WTC11 (cell line): ENCODE measurements around the gene SMARCB1. TPM values are rescaled to one million over a fixed set of nuclear protein-coding genes. Genes with fewer than 3 reads are reported as not detected.

Source experiments
- ATAC-seq: fragments of 200-7000 bp; cut with Tn5 transposase; 2 replicates; pipeline ENCODE4 v1.10.0; 2021; ENCODE audit warnings: mild to moderate bottlenecking, moderate library complexity
- CTCF ChIA-PET: fragments of 300-600 bp; sonication (Branson Sonifier 250); formaldehyde crosslinking; loops from one replicate; lab custom pipeline; 2021; ENCODE audit warnings: antibody characterized with exemption; lab: Charles Lee
- POLR2A ChIA-PET: fragments of 350-600 bp; sonication (Branson Sonifier 250); formaldehyde crosslinking; loops from one replicate; lab custom pipeline; 2021; ENCODE audit warnings: antibody characterized with exemption; lab: Charles Lee
- DNase-seq: peaks from one replicate; pipeline ENCODE4 v3.0.0; 2021; ENCODE audit warnings: low spot score
- H3K27ac Mint-ChIP-seq: 2 replicates; pipeline ENCODE4 v1.8.0; 2021; ENCODE audit warnings: mixed read lengths
- H3K27me3 Mint-ChIP-seq: 2 replicates; pipeline ENCODE4 v1.8.0; 2021; ENCODE audit warnings: low read depth, mild to moderate bottlenecking, moderate library complexity, mixed read lengths
- H3K36me3 Mint-ChIP-seq: 2 replicates; pipeline ENCODE4 v1.8.0; 2021; ENCODE audit warnings: mixed read lengths
- H3K4me1 Mint-ChIP-seq: 2 replicates; pipeline ENCODE4 v1.8.0; 2022; ENCODE audit warnings: mixed read lengths
- H3K4me3 Mint-ChIP-seq: 2 replicates; pipeline ENCODE4 v1.8.0; 2021; ENCODE audit warnings: mild to moderate bottlenecking, moderate library complexity, mixed read lengths
- H3K9me3 Mint-ChIP-seq: 2 replicates; pipeline ENCODE4 v1.8.0; 2021; ENCODE audit warnings: mixed read lengths
- AR ChIP-seq: fragments of 250-450 bp; sonication (Bioruptor Pico); IDR thresholded peaks from 2 replicates; pipeline ENCODE4 v1.9.0; 2021; ENCODE audit warnings: mild to moderate bottlenecking
- ATF1 ChIP-seq: sonication (generic); formaldehyde crosslinking; IDR thresholded peaks from 2 replicates; pipeline ENCODE4 v1.8.1; 2023; ENCODE audit warnings: mild to moderate bottlenecking, moderate library complexity, missing genetic modification reagents
- ETV6 ChIP-seq: sonication (generic); formaldehyde crosslinking; IDR thresholded peaks from 2 replicates; pipeline ENCODE4 v1.8.1; 2022; ENCODE audit warnings: mild to moderate bottlenecking, missing genetic modification reagents
- FOXJ3 ChIP-seq: sonication (generic); formaldehyde crosslinking; IDR thresholded peaks from 2 replicates; pipeline ENCODE4 v1.9.0; 2021; ENCODE audit warnings: missing genetic modification reagents, mild to moderate bottlenecking, borderline replicate concordance
- HMGA2 ChIP-seq: fragments of 250-450 bp; sonication (Bioruptor Pico); IDR thresholded peaks from 2 replicates; pipeline ENCODE4 v1.4.0; 2021; ENCODE audit warnings: mild to moderate bottlenecking, moderate library complexity
- KAT7 ChIP-seq: sonication (generic); formaldehyde crosslinking; IDR thresholded peaks from 2 replicates; pipeline ENCODE4 v1.8.1; 2023; ENCODE audit warnings: missing genetic modification reagents, mild to moderate bottlenecking, borderline replicate concordance
- MXD4 ChIP-seq: fragments of 250-450 bp; sonication (Bioruptor Pico); IDR thresholded peaks from 2 replicates; pipeline ENCODE4 v1.8.0; 2021; ENCODE audit warnings: mild to moderate bottlenecking, moderate library complexity, borderline replicate concordance
- NFE2L1 ChIP-seq: sonication (generic); formaldehyde crosslinking; IDR thresholded peaks from 2 replicates; pipeline ENCODE4 v1.8.1; 2023; ENCODE audit warnings: missing genetic modification reagents
- NR1H2 ChIP-seq: sonication (generic); formaldehyde crosslinking; IDR thresholded peaks from 2 replicates; pipeline ENCODE4 v1.9.0; 2021; ENCODE audit warnings: mild to moderate bottlenecking, moderate library complexity, missing genetic modification reagents
- OVOL2 ChIP-seq: fragments of 250-450 bp; sonication (Bioruptor Pico); IDR thresholded peaks from 2 replicates; pipeline ENCODE4 v1.9.0; 2021; ENCODE audit warnings: mild to moderate bottlenecking, borderline replicate concordance
- PRRX2 ChIP-seq: fragments of 250-450 bp; sonication (Bioruptor Pico); IDR thresholded peaks from 2 replicates; pipeline ENCODE4 v1.8.0; 2021; ENCODE audit warnings: mild to moderate bottlenecking
- SOX15 ChIP-seq: fragments of 250-450 bp; sonication (Bioruptor Pico); IDR thresholded peaks from 2 replicates; pipeline ENCODE4 v1.9.0; 2021; ENCODE audit warnings: mild to moderate bottlenecking
- USF2 ChIP-seq: sonication (generic); formaldehyde crosslinking; IDR thresholded peaks from 2 replicates; pipeline ENCODE4 v1.8.1; 2023; ENCODE audit warnings: mild to moderate bottlenecking, missing genetic modification reagents, moderate library complexity
- ZNF138 ChIP-seq: sonication (generic); formaldehyde crosslinking; conservative IDR thresholded peaks from 2 replicates; pipeline ENCODE4 v1.8.1; 2022; ENCODE audit warnings: mild to moderate bottlenecking, moderate library complexity, missing genetic modification reagents
- ZNF263 ChIP-seq: sonication (generic); formaldehyde crosslinking; IDR thresholded peaks from 2 replicates; pipeline ENCODE4 v1.8.1; 2022; ENCODE audit warnings: low read depth, mild to moderate bottlenecking, moderate library complexity, missing genetic modification reagents
- ZNF281 ChIP-seq: sonication (generic); formaldehyde crosslinking; IDR thresholded peaks from 2 replicates; pipeline ENCODE4 v1.8.0; 2023; ENCODE audit warnings: mild to moderate bottlenecking, missing genetic modification reagents
- ZNF423 ChIP-seq: fragments of 250-450 bp; sonication (Bioruptor Pico); IDR thresholded peaks from 2 replicates; pipeline ENCODE4 v2.1.2; 2022; ENCODE audit warnings: mild to moderate bottlenecking, moderate library complexity
- total RNA-seq: library from RNA; stranded (reverse); gene quantifications from 3 replicates; pipeline ENCODE4 v1.2.3, GENCODE V29; 2021
- TF ChIP-seq, protein P1 (sequence below): fragments of 250-450 bp; sonication (Bioruptor Pico); conservative IDR thresholded peaks from 2 replicates; pipeline ENCODE4 v1.9.0; 2021; ENCODE audit warnings: mild to moderate bottlenecking
- TF ChIP-seq, protein P2 (sequence below): sonication (generic); formaldehyde crosslinking; IDR thresholded peaks from 2 replicates; pipeline ENCODE4 v1.8.0; 2022; ENCODE audit warnings: mild to moderate bottlenecking, missing genetic modification reagents

The SMARCB1 gene
- total RNA-seq, 1 experiment from 2014 or later, result 135 TPM

DNA sequence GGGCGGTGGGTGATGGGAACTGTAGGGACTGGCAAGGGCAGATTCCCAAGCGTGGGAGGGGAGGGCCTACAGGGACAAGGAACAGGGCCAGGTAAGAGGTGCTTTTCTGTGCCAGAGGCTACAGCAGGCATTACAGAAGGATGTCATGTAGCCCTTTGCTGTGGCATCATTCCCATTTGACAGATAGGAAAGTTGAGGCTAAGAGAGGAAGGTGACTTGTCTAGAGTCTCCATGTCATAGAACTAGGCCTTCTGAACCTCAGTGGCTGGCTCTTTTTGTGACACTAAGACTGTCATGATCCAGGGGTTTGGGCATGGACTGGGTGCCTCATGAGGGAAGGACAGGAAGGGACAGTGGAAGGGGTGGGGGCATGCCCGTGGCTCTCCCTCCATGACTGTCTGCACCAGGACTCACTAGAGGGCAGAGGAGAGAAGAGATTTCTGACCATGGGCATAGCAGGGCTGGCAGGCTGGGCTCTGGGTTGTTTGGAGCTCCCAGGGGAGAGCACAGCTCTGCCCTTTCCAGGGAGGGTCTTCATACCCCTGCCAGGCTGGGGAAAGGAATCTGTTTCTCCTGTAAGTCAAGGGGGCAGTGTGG is 10.9 kb upstream of the SMARCB1 start:
- DNase-seq (no peak), ATAC-seq (no peak)
- H3K36me3 Mint-ChIP-seq, result no peaks in the 10 kb centered on the region
- peaks cover 25% of the 10 kb centered on the region for H3K27me3 Mint-ChIP-seq
- TF ChIP-seq FOXJ3 (CRISPR knock-in tag) (no peak), ZNF263 (CRISPR knock-in tag) (no peak), ATF1 (CRISPR knock-in tag) (no peak), SOX15 (CRISPR knock-in tag) (no peak), USF2 (CRISPR knock-in tag) (no peak), AR (CRISPR knock-in tag) (no peak)
- TF ChIP-seq, protein P1, sequence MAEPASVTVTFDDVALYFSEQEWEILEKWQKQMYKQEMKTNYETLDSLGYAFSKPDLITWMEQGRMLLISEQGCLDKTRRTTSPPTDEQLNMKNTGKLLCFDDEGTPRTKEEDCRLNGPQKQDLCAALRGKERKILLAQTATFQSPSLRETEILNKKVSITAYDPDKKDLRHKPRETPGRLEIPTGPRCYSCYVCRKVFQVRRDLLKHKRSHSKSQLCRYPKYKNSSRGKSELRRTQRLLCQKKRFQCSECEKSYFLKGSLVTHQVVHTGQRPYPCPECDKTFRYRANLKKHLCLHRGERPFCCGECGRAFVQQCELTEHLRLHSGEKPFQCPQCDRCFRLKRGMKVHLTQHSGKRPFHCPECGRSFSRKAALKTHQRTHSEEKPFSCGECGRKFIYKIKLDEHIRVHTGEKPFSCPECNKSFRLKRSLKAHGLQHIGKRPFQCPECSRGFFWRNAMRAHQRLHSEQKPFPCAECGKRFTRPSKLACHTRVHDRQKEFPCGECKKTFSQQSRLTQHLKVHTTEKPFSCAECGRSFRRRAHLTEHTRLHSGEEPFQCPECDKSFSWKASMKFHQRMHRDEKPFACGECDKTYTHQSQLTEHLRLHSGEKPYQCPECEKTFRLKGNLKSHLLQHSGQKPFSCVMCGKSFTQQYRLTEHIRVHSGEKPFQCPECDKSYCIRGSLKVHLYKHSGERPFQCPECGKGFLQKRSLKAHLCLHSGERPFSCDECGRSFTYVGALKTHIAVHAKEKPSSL (CRISPR knock-in tag), result no peak
- no peaks in the 10 kb centered on the region for H3K9me3 Mint-ChIP-seq
- ChIA-PET POLR2A (interaction anchor here (1.2 kb wide), 1 partner anchor 81 kb away, joined by 3 read pairs; the partner anchor contains the start of gene SLC2A11), CTCF (interaction anchor here (0.9 to 1.4 kb wide), 4 partner anchors 9 to 81 kb away, joined by 3 to 7 read pairs (median 4); partner anchors contain the start of genes CHCHD10 and SLC2A11)
- H3K27ac Mint-ChIP-seq, result no peak overlapping the region
- peaks cover 26% of the 10 kb centered on the region for H3K4me1 Mint-ChIP-seq
- H3K4me3 Mint-ChIP-seq, result no peak overlapping the region

DNA sequence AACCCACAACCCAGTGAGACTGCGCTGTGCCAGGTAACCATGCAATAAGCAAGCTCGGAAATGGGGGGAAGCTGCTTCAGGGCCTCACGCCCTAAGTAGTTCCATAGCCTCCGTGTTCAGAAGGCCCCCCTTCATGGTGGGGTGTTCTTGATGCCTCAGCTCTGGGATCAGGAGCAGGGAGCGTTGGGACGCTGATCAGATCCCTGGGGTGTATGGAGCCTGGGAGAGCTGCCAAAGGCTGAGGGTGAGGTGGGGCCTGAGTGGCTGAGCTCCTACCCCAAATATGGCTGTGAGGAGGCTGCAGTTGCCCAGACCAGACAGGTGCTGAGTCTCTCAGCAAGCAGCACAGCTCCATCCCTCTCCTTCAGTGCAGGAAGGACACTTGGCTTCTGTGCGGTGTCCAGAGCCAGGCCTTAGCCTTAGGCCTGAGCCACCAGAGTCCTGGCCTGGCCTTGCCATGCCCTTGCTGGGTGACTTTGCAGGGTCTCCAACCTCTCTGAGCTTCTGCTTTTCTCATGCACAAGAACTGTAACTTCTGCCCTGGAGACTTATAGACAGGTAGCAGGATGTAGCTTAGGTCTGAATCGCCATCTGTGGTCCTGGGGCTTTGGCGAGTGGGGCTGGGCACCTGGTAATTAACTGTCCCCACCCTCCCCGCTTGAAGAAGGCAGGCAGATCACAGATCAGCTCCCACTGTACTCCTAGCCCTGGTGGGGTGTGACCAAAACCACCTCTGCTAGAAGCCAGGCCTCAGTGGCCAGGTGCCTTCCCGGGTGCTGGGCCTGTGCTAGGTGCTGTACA is 8.8 kb upstream of the SMARCB1 start:
- DNase-seq (no peak), ATAC-seq (no peak)
- Mint-ChIP-seq H3K27me3 (peaks cover 24% of the 10 kb centered on the region), H3K4me3 (no peak overlapping the region), H3K36me3 (no peaks in the 10 kb centered on the region), H3K4me1 (peaks cover 13% of the 10 kb centered on the region), H3K9me3 (no peaks in the 10 kb centered on the region), H3K27ac (no peak overlapping the region)
- POLR2A ChIA-PET, result interaction anchor here (1.6 kb wide), 1 partner anchor 78 kb away, joined by 3 read pairs; no protein-coding TSS in a partner anchor
- TF ChIP-seq PRRX2 (CRISPR knock-in tag), result no peak
- no peak for TF ChIP-seq MXD4 (CRISPR knock-in tag)
- TF ChIP-seq ZNF138 (CRISPR knock-in tag), result no peak
- no peak for TF ChIP-seq KAT7
- TF ChIP-seq, protein P2, sequence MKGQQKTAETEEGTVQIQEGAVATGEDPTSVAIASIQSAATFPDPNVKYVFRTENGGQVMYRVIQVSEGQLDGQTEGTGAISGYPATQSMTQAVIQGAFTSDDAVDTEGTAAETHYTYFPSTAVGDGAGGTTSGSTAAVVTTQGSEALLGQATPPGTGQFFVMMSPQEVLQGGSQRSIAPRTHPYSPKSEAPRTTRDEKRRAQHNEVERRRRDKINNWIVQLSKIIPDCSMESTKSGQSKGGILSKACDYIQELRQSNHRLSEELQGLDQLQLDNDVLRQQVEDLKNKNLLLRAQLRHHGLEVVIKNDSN (CRISPR knock-in tag), result no peak
- TF ChIP-seq NFE2L1 (CRISPR knock-in tag), result no peak
- no peak for TF ChIP-seq ETV6 (CRISPR knock-in tag)
- no peak for TF ChIP-seq ZNF423 (CRISPR knock-in tag)
- no peak for TF ChIP-seq NR1H2 (CRISPR knock-in tag)
- no peak for TF ChIP-seq ZNF281
- no peak for TF ChIP-seq HMGA2 (CRISPR knock-in tag)
- TF ChIP-seq OVOL2 (CRISPR knock-in tag), result no peak
- CTCF ChIA-PET, result interaction anchor here (0.9 to 1.3 kb wide), 5 partner anchors 8 to 79 kb away, joined by 3 to 9 read pairs (median 3); partner anchors contain the start of genes CHCHD10, SLC2A11 and SMARCB1
